Brain microvascular endothelial cell (primary cell): ENCODE results near the gene CHCHD6.

ENCODE experiments used
- DNase-seq: peaks from one replicate; pipeline ENCODE4 v3.0.0-alpha.2; 2020
- H3K27ac ChIP-seq: fragments of 250-450 bp; sonication (Bioruptor Pico); 2 replicates; pipeline ENCODE4 v1.5.1; 2020; ENCODE audit warnings: mild to moderate bottlenecking, moderate library complexity
- H3K27me3 ChIP-seq: fragments of 250-450 bp; sonication (Bioruptor Pico); replicated peaks from 2 replicates; pipeline ENCODE4 v1.5.1; 2020; ENCODE audit warnings: mild to moderate bottlenecking
- H3K36me3 ChIP-seq: fragments of 250-450 bp; sonication (Bioruptor Pico); replicated peaks from 2 replicates; pipeline ENCODE4 v1.5.1; 2020; ENCODE audit warnings: mild to moderate bottlenecking
- H3K4me3 ChIP-seq: 2 replicates; pipeline ENCODE4 v1.5.1; 2011; ENCODE audit warnings: low read depth, mild to moderate bottlenecking, control low read depth, low read length, moderate library complexity
- CTCF ChIP-seq: IDR thresholded peaks from 2 replicates; pipeline ENCODE4 v1.5.1; 2011; ENCODE audit warnings: low read depth, mild to moderate bottlenecking, moderate library complexity, low read length, control low read depth, inconsistent platforms; ENCODE audit errors: missing control alignments
- in situ Hi-C: cut with HindIII; loops from 2 replicates; pipeline ENCODE4 v1.10.0; 2017; ENCODE audit warnings: low sequenced_read_pairs, low pct_ligation_motif_present

The CHCHD6 gene

GRCh38 chr3:126837773-126838172, 133.7 kb downstream of the CHCHD6 start:
- H3K27ac ChIP-seq: no peak overlapping the region
- H3K36me3 ChIP-seq: no peaks in the 10 kb centered on the region
- no peaks in the 10 kb centered on the region for H3K27me3 ChIP-seq
- TF ChIP-seq CTCF: no peak
- DNase-seq: no peak
- in situ Hi-C loops: no loop called here
- H3K4me3 ChIP-seq: no peak overlapping the region

- in situ Hi-C loops: no loop called here
These were observed 142.1 kb downstream of the CHCHD6 start for GRCh38 chr3:126845920-126846715.

GRCh38 chr3:126847061-126847460, 143.0 kb downstream of the CHCHD6 start:
- H3K4me3 ChIP-seq: no peak overlapping the region
- no peak for TF ChIP-seq CTCF
- no peaks in the 10 kb centered on the region for H3K36me3 ChIP-seq
- H3K27ac ChIP-seq: no peak overlapping the region
- no peak for DNase-seq
- in situ Hi-C loops: no loop called here
- no peaks in the 10 kb centered on the region for H3K27me3 ChIP-seq

More at GRCh38 chr3:126845920-126846715, 142.1 kb downstream of the CHCHD6 start:
- Histone ChIP-seq H3K27ac (no peak overlapping the region), H3K4me3 (no peak overlapping the region), H3K36me3 (no peaks in the 10 kb centered on the region), H3K27me3 (no peaks in the 10 kb centered on the region)
- DNase-seq: no peak
- TF ChIP-seq CTCF: no peak

- DNase-seq: no peak
- no peaks in the 10 kb centered on the region for H3K36me3 ChIP-seq
- no peak for TF ChIP-seq CTCF
- no peak overlapping the region for H3K4me3 ChIP-seq
- H3K27ac ChIP-seq: no peak overlapping the region
- in situ Hi-C loops: no loop called here
- H3K27me3 ChIP-seq: no peaks in the 10 kb centered on the region
These were observed 145.0 kb downstream of the CHCHD6 start for GRCh38 chr3:126848991-126849390.

GRCh38 chr3:126849768-126850167, 145.7 kb downstream of the CHCHD6 start:
- in situ Hi-C loops: no loop called here
- no peak for TF ChIP-seq CTCF
- DNase-seq: no peak
- H3K27me3 ChIP-seq: no peaks in the 10 kb centered on the region
- no peak overlapping the region for H3K27ac ChIP-seq
- H3K4me3 ChIP-seq: no peak overlapping the region
- no peaks in the 10 kb centered on the region for H3K36me3 ChIP-seq

- Histone ChIP-seq H3K4me3 (no peak overlapping the region), H3K36me3 (no peaks in the 10 kb centered on the region), H3K27me3 (no peaks in the 10 kb centered on the region), H3K27ac (no peak overlapping the region)
- peak; percentile 57 for DNase-seq
- in situ Hi-C loops: no loop called here
- TF ChIP-seq CTCF: no peak
These were observed 146.5 kb downstream of the CHCHD6 start for GRCh38 chr3:126850370-126851085.
